Activated CD4-positive, alpha-beta T cell treated with anti-CD3 and anti-CD28 coated beads, Interleukin-2, amount 50 U/mL, for 4 hours (primary cell): Measurements from ENCODE around the gene CLRN2.
A peak's percentile ranks its signal among the peaks of the same experiment; 100 is the strongest.

Experiments used
- DNase-seq, 2 experiments: peaks; one replicate each; pipeline ENCODE4 v3.0.0-alpha.2; 2020

Gene CLRN2

GRCh38 chr4:17514865-17515264 is at the start of gene CLRN2:
Gene CLRN2, plus strand, starts transcription at chr4:17515165. Its CDS starts 102 bp downstream, at chr4:17515267.
- no peak for DNase-seq

GRCh38 chr4:17468619-17469221 is 46.2 kb upstream of the CLRN2 start:
- DNase-seq = no peak

GRCh38 chr4:17469931-17470674 is 44.9 kb upstream of the CLRN2 start:
- no peak for DNase-seq

- DNase-seq = no peak
These were observed 39.5 kb upstream of the CLRN2 start for GRCh38 chr4:17475481-17475880.

- DNase-seq = no peak
These were observed 38.1 kb upstream of the CLRN2 start for GRCh38 chr4:17476853-17477252.

GRCh38 chr4:17477774-17478472 is 37.0 kb upstream of the CLRN2 start:
- DNase-seq = no peak

GRCh38 chr4:17480210-17480927 is 34.6 kb upstream of the CLRN2 start:
- DNase-seq = no peak

- no peak for DNase-seq
These were observed 34.0 kb upstream of the CLRN2 start for GRCh38 chr4:17480955-17481354.

- DNase-seq = no peak
These were observed 32.2 kb upstream of the CLRN2 start for GRCh38 chr4:17482716-17483115.

GRCh38 chr4:17489123-17489522 is 25.8 kb upstream of the CLRN2 start:
- DNase-seq = no peak

GRCh38 chr4:17489721-17490120 is 25.2 kb upstream of the CLRN2 start:
- DNase-seq = no peak

- DNase-seq = no peak
These were observed 24.3 kb upstream of the CLRN2 start for GRCh38 chr4:17490575-17491059.

GRCh38 chr4:17491196-17491595 is 23.8 kb upstream of the CLRN2 start:
- no peak for DNase-seq

GRCh38 chr4:17492058-17492741 is 22.8 kb upstream of the CLRN2 start:
- DNase-seq = no peak

GRCh38 chr4:17492876-17493275 is 22.1 kb upstream of the CLRN2 start:
- no peak for DNase-seq

GRCh38 chr4:17493619-17494018 is 21.3 kb upstream of the CLRN2 start:
- DNase-seq = no peak

GRCh38 chr4:17494258-17495190 is 20.4 kb upstream of the CLRN2 start:
- DNase-seq = peak in 1 of 2 experiments; percentile 8

- DNase-seq = no peak
These were observed 17.0 kb upstream of the CLRN2 start for GRCh38 chr4:17497890-17498523.

- DNase-seq = no peak
These were observed 14.4 kb upstream of the CLRN2 start for GRCh38 chr4:17500574-17500973.

- no peak for DNase-seq
These were observed 12.2 kb upstream of the CLRN2 start for GRCh38 chr4:17502756-17503155.

- no peak for DNase-seq
These were observed 10.9 kb upstream of the CLRN2 start for GRCh38 chr4:17504081-17504480.
